Cardiac fibroblast (primary cell): ENCODE measurements around the gene SPRTN.

Experiments
- DNase-seq, 2 donors: peaks; one replicate each; pipeline versions ENCODE4 v3.0.0 to v3.0.0-alpha.2; 2010; ENCODE audit warnings: low read depth in 2 of 2
- H3K4me3 ChIP-seq, 2 donors: replicated peaks in 1 of 2; 1 replicate in 1 of 2; 2 replicates in 1 of 2; pipeline ENCODE4 v1.5.1; 2011; ENCODE audit warnings: low read depth in 2 of 2, low read length in 2 of 2, mild to moderate bottlenecking in 2 of 2, moderate library complexity in 1 of 2
- TF ChIP-seq, protein P1 (sequence below): IDR thresholded peaks from one replicate; pipeline ENCODE4 v1.5.1; 2011; ENCODE audit warnings: low read depth, mild to moderate bottlenecking, low read length, inconsistent platforms

The SPRTN gene

DNA sequence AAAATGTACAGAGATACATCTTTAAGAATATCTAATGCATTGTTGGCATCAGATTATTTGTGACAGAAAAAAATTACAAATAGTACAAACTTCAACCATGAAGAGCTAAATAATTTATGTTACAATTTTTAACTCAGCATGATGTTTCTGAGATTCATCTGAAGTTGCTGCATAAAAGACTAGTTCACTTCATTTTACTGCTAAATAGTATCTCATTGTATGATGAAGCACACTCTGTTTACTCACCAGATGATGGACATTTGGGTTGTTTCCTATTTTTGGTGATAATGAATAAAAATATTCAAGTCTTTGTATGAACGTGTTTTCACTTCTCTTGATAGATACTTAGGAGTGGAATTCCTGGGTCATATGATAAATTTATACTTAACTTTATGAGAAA lies 63.4 kb downstream of the SPRTN start:
- DNase-seq, result no peak
- TF ChIP-seq, protein P1, sequence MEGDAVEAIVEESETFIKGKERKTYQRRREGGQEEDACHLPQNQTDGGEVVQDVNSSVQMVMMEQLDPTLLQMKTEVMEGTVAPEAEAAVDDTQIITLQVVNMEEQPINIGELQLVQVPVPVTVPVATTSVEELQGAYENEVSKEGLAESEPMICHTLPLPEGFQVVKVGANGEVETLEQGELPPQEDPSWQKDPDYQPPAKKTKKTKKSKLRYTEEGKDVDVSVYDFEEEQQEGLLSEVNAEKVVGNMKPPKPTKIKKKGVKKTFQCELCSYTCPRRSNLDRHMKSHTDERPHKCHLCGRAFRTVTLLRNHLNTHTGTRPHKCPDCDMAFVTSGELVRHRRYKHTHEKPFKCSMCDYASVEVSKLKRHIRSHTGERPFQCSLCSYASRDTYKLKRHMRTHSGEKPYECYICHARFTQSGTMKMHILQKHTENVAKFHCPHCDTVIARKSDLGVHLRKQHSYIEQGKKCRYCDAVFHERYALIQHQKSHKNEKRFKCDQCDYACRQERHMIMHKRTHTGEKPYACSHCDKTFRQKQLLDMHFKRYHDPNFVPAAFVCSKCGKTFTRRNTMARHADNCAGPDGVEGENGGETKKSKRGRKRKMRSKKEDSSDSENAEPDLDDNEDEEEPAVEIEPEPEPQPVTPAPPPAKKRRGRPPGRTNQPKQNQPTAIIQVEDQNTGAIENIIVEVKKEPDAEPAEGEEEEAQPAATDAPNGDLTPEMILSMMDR, result no peak
- no peak overlapping the region for H3K4me3 ChIP-seq

DNA sequence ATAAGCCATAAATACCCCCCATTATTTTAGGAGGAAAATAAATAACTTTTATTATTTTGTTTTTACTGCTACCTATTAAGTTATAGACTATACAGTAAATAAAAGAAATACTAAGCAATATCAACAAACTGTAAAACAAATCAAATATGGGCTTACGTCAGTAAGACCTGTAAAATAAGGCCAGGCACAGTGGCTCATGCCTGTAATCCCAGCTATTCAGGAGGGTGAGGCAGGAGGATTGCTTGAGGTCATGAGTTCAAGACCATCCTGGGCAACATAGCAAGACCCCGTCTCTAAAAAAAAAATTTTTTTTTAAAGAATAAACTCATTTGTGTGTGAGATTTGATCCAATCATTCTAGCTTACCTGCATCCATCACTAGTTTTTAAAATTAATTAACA lies 66.2 kb downstream of the SPRTN start:
- no peak overlapping the region for H3K4me3 ChIP-seq
- TF ChIP-seq, protein P1, result no peak
- no peak for DNase-seq
